ENCODE measurements around the gene PFDN5. TPM values are rescaled to one million over a fixed set of nuclear protein-coding genes. Genes with fewer than 3 reads are reported as not detected.

PFDN5 gene
- total RNA-seq, 1 donor from 2014 or later = 474 TPM

GRCh38 chr12:53347905-53348304, 52.6 kb downstream of the PFDN5 start:
- H3K36me3 ChIP-seq = no peaks in the 10 kb centered on the region
- no peak for TF ChIP-seq CTCF (IDR thresholded peaks at IDR 0.05)
- intact Hi-C loops (cut with DNase I) = no loop called here
- H3K27me3 ChIP-seq (ENCODE audit: low read depth) = no peaks in the 10 kb centered on the region
- no peak overlapping the region for H3K27ac ChIP-seq
- no peak for DNase-seq
- H3K4me3 ChIP-seq = no peak overlapping the region
- no peak for ATAC-seq
- no peaks in the 10 kb centered on the region for H3K9me3 ChIP-seq
- H3K4me1 ChIP-seq = peaks cover 14% of the 10 kb centered on the region

Other genes starting within 250 kb of the PFDN5 start
- gene TNS2, start 245.5 kb upstream of the PFDN5 start, total RNA-seq = 186 TPM
- gene SPRYD3, start 216.2 kb upstream of the PFDN5 start, total RNA-seq = 47.9 TPM
- gene IGFBP6, start 197.9 kb upstream of the PFDN5 start, total RNA-seq = 58.5 TPM
- not detected for gene SOAT2, start 192.1 kb upstream of the PFDN5 start, total RNA-seq
- gene ZNF740, start 114.8 kb upstream of the PFDN5 start, total RNA-seq = 49.5 TPM
- 39.2 TPM for gene CSAD, start 114.6 kb upstream of the PFDN5 start, total RNA-seq
- gene ITGB7, start 88.3 kb upstream of the PFDN5 start, total RNA-seq = 9.7 TPM
- gene RARG, start 63.3 kb upstream of the PFDN5 start, total RNA-seq = 30.1 TPM
- gene ESPL1, start 27.2 kb upstream of the PFDN5 start, total RNA-seq = 2.2 TPM
- 35.3 TPM for gene MYG1, start 4.2 kb downstream of the PFDN5 start, total RNA-seq
- 45.2 TPM for gene AAAS, start 26.1 kb downstream of the PFDN5 start, total RNA-seq
- not detected for gene SP7, start 40.8 kb downstream of the PFDN5 start, total RNA-seq
- gene SP1, start 84.6 kb downstream of the PFDN5 start, total RNA-seq = 91.1 TPM
- 1.2 TPM for gene AMHR2, start 128.3 kb downstream of the PFDN5 start, total RNA-seq
- gene PRR13, start 146.2 kb downstream of the PFDN5 start, total RNA-seq = 216 TPM
- 767 TPM for gene PCBP2, start 156.6 kb downstream of the PFDN5 start, total RNA-seq
- 17.5 TPM for gene MAP3K12, start 203.9 kb downstream of the PFDN5 start, total RNA-seq
- gene TARBP2, start 205.7 kb downstream of the PFDN5 start, total RNA-seq = 34.3 TPM
- gene NPFF, start 211.9 kb downstream of the PFDN5 start, total RNA-seq = not detected